WI38 (cell line): ENCODE data around the gene ANKRD66.
"Not testable (repeated sequence)": the region's sequence is repeated elsewhere in the genome, so short reads cannot be mapped to it uniquely, and the experiment has no call there.

Experiments
- H3K4me3 ChIP-seq: 2 replicates; pipeline ENCODE4 v1.5.1; 2011; ENCODE audit warnings: low read depth, mild to moderate bottlenecking, control low read depth, low read length
- TF ChIP-seq, protein P1 (sequence below): IDR thresholded peaks from 2 replicates; pipeline ENCODE4 v1.5.1; 2012; ENCODE audit warnings: low read depth, mild to moderate bottlenecking, control low read depth, low read length

The ANKRD66 gene

DNA sequence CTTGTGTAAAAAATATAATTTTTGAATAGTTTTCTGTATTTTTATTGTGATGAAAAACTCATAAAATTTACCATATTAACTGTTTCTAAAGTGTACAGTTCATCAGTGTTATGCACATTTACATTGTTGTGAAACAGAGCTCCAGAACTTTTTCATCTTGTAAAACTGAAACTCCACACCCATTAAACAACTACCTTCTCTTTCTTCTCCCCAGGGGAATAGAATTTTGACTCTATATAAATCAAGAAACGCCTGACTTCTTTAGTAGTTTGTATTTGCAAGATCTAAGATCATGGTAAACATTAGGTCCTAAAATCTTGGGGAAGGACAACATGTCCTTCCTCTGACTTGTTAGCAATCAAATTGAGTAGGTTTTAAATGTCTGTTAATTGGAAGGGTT lies 9.1 kb downstream of the ANKRD66 start:
- TF ChIP-seq, protein P1, sequence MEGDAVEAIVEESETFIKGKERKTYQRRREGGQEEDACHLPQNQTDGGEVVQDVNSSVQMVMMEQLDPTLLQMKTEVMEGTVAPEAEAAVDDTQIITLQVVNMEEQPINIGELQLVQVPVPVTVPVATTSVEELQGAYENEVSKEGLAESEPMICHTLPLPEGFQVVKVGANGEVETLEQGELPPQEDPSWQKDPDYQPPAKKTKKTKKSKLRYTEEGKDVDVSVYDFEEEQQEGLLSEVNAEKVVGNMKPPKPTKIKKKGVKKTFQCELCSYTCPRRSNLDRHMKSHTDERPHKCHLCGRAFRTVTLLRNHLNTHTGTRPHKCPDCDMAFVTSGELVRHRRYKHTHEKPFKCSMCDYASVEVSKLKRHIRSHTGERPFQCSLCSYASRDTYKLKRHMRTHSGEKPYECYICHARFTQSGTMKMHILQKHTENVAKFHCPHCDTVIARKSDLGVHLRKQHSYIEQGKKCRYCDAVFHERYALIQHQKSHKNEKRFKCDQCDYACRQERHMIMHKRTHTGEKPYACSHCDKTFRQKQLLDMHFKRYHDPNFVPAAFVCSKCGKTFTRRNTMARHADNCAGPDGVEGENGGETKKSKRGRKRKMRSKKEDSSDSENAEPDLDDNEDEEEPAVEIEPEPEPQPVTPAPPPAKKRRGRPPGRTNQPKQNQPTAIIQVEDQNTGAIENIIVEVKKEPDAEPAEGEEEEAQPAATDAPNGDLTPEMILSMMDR = no peak
- H3K4me3 ChIP-seq = no peak overlapping the region

- no peak overlapping the region for H3K4me3 ChIP-seq
- TF ChIP-seq, protein P1 = no peak
These were observed 9.9 kb downstream of the ANKRD66 start for GRCh38 chr6:46756469-46757213.

DNA sequence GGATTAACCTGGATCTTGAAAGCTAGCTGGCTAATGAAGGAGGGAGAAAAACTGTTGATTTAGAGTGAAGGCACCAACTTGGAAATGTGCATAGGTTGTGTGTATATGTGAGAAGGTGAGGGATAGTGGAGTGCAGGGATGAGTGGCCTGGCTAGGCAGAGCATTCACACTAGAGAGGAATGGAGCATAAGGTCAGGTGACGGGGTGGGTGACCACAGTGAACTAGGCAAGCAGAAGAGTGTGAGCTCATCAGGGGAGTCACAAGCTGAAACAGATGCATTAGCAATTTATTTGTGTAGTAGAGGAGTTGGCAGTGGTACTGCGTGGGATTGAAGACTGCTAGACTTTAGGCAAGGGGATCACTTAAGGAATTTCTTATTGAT lies 10.5 kb downstream of the ANKRD66 start:
- H3K4me3 ChIP-seq = no peak overlapping the region
- TF ChIP-seq, protein P1 = no peak

- TF ChIP-seq, protein P1 = no peak
- no peak overlapping the region for H3K4me3 ChIP-seq
These were observed 12.4 kb downstream of the ANKRD66 start for GRCh38 chr6:46758960-46759753.

- no peak overlapping the region for H3K4me3 ChIP-seq
- TF ChIP-seq, protein P1 = no peak
These were observed 14.2 kb downstream of the ANKRD66 start for GRCh38 chr6:46760925-46761324.

DNA sequence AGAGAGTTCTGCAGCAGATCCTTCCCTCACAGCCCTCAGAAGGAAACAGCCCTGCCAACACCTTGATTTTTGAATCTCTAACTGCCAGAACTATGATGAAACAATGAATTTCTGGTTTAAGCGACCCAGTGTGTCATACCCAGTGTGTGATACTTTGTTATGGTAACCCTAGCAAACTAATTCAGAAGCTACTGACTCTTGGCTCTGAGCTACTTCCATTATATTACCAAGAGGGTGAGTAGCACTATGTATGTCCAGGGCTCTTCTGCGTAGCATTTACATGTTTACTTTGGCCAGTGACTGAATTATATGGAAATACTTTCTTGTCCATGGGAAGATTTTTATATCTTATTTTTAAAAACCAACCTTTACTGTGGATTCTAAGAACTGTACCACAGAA lies 16.7 kb downstream of the ANKRD66 start:
- TF ChIP-seq, protein P1 = no peak
- H3K4me3 ChIP-seq = no peak overlapping the region

- H3K4me3 ChIP-seq = not testable (repeated sequence)
These were observed 17.5 kb downstream of the ANKRD66 start for GRCh38 chr6:46764280-46764679.

DNA sequence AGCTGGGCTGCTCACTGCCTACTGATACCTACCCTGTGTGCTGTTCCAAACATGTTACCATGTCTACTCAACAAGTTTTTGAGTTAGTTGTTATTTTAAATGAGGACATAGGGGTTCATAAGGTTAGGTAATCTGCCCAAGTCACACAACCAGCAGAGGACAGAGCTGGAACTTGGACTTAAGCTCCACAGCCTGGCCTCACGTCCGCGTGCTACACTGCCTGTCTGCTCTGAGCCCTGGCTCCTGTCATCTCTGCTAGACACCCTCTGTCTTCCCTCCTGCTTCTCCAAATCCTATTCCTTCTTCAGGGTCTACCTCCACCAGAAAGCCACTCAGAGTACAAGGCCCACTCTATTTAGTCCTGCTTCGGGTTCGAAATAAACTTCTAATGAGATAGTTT lies 18.2 kb downstream of the ANKRD66 start:
- TF ChIP-seq, protein P1 = no peak

More for the DNA sequence above, 18.2 kb downstream of the ANKRD66 start:
- H3K4me3 ChIP-seq = no peak overlapping the region
